PFSK-1 (cell line): ENCODE results near the gene CC2D1A.

Source experiments
- FOXP2 ChIP-seq: optimal IDR thresholded peaks from 2 replicates; pipeline ENCODE3; 2011; ENCODE audit warnings: borderline replicate concordance, control low read depth, inconsistent platforms; ENCODE audit not compliant: insufficient read depth; ENCODE audit errors: extremely low read length, extremely low read depth
- POLR2AphosphoS5 ChIP-seq: IDR thresholded peaks from 2 replicates; pipeline ENCODE4 v1.6.1; 2012; ENCODE audit warnings: low read depth, mild to moderate bottlenecking, control low read depth, low read length, moderate library complexity
- REST ChIP-seq, 2 experiments: IDR thresholded peaks; 2 replicates each; pipeline versions ENCODE4 v1.6.1 to v1.8.0; 2011 to 2012; ENCODE audit warnings: low read depth in 2 of 2, low read length in 2 of 2, control low read depth in 1 of 2, inconsistent platforms in 1 of 2, mild to moderate bottlenecking in 1 of 2, moderate library complexity in 1 of 2; ENCODE audit not compliant: insufficient read depth in 1 of 2
- SIN3A ChIP-seq: IDR thresholded peaks from 2 replicates; pipeline ENCODE4 v1.6.1; 2012; ENCODE audit warnings: mild to moderate bottlenecking, low read length, moderate library complexity, borderline replicate concordance; ENCODE audit not compliant: insufficient read depth
- TAF1 ChIP-seq: IDR thresholded peaks from 2 replicates; pipeline ENCODE4 v1.6.1; 2012; ENCODE audit warnings: low read length, control low read depth, borderline replicate concordance; ENCODE audit not compliant: insufficient read depth

The CC2D1A gene

DNA sequence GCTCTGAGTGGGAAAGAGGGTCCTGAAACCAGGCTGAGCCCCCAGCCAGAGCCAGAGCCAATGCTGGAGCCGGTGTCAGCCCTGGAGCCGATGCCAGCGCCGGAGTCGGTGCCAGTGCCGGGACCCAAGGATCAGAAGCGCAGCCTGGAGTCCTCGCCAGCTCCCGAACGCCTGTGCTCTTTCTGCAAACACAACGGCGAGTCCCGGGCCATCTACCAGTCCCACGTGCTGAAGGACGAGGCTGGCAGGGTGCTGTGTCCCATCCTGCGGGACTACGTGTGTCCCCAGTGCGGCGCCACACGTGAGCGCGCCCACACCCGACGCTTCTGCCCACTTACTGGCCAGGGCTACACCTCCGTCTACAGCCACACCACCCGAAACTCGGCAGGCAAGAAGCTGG lies 28.7 kb upstream of the CC2D1A start:
- TF ChIP-seq SIN3A (no peak), POLR2AphosphoS5 (no peak), REST (IDR thresholded peaks at IDR 0.05; ENCODE audit: insufficient read depth in 1 of 2, low read depth in 2 of 2, low read length in 2 of 2) (no peak), TAF1 (no peak), FOXP2 (no peak)

DNA sequence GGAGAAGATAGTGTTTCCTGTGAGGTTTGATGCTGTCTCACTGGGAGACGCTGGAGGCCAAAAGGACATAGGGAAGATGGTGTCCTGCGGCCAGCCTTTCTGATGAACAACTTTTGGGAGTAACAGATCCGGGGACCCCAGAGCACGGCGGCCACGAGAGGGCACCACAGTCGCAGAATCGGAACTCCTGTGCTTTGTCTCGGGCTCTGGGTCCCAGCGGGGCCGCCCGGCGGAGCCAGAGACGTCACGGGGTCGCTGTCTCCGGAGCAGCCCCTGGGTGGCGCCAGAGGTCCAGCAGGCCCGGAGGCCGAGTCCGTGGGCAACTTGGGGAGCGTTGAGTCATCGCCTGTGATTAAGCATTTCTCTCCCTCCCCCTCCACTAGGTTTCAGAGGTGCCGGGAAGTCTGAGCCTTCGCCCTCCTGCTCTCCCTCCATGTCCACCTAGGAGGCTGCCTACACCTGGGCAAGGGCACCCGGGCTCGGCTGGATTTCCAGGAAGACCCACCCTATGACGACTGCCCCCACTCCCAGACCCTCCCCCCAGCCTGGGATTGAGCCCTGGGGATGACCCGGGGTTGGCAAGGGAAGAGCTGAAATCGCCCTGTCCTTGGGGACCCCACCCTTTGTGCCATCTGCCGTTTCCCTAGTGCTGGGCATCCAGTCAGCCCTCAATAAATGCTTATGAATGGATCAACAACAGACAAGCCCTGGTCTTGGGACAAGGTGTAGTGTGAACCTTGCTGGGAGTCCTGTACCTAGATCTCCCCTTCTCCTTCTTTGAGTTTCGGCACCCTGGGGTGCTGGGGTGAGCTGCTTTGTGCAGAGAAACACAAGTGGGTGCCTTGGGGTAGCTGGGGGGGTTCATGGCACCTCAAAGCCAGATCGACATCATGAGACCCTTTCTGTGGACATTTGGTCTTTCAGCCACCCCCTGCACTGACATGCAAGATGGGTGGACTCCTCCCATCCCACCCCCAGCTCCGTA lies 25.6 kb upstream of the CC2D1A start:
- TF ChIP-seq FOXP2 (peak; percentile 82), SIN3A (no peak)

- TF ChIP-seq FOXP2 (no peak), TAF1 (no peak), POLR2AphosphoS5 (no peak), SIN3A (no peak), REST (IDR thresholded peaks at IDR 0.05; ENCODE audit: insufficient read depth in 1 of 2, low read depth in 2 of 2, low read length in 2 of 2) (no peak)
These were observed 24.7 kb upstream of the CC2D1A start for GRCh38 chr19:13881251-13881691.

DNA sequence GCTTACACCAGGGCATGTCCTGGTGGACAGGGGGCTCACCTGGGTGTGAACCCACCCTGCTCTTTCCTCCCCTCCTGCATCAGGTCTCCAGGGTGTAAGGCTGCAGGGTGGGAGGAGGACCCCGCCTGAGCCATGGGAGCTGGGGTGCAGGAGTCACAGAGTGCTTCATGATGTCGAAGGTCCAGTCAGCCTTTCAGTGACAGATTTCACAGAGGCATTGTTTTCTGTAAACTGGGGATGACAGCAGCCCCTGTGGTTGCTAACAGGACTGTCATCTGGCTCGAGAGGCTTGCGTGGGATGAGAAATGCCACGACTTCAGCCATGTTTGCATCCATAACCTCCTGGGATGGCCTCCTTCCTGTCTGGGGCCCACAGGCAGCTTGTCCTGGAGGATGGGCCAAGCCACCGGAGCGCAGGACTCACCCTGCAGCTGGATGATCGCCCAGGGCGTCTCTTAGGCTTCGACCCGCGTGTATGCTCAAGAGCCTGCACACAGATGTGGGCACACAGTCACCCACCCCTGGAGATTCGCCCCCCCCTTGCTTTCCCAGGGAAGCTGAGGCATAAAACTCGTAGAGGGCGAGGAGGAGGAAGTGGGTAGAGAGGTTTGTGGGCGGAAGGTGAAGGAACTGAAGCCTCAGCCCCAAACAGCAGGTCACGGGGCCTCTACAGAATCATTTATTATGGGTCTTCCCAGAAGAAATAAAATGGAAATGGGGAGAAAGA lies 24.1 kb upstream of the CC2D1A start:
- TF ChIP-seq REST (IDR thresholded peaks at IDR 0.05; ENCODE audit: insufficient read depth in 1 of 2, low read depth in 2 of 2, low read length in 2 of 2), result no peak
- peak; percentile 60 for TF ChIP-seq FOXP2
- TF ChIP-seq POLR2AphosphoS5, result no peak

DNA sequence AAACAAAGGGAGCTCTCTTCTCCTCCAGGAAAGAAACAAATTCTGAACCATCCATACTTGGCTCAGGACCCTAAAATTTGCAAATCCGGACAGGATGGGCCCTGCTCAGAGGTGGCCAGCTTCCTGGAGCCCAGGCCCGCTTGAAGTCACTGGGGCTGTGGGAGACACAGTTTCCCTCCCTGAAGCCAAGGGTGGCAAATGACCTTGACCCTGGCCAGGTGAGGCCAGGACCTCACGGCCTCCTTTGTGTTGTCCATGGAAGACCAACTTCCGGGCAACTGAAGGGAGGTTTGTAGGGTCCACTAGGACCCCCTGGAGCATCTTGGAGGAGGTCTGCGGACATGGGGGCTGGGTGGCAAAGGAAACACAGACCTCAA lies 23.6 kb upstream of the CC2D1A start:
- no peak for TF ChIP-seq REST (IDR thresholded peaks at IDR 0.05; ENCODE audit: insufficient read depth in 1 of 2, low read depth in 2 of 2, low read length in 2 of 2)
- TF ChIP-seq TAF1, result no peak
- TF ChIP-seq FOXP2, result no peak
- TF ChIP-seq SIN3A, result no peak
- no peak for TF ChIP-seq POLR2AphosphoS5
